Spleen (tissue), 11 donors: ENCODE measurements around the gene TNS1. TPM values are rescaled to one million over a fixed set of nuclear protein-coding genes. Genes with fewer than 3 reads are reported as not detected.
A peak's percentile ranks its signal among the peaks of the same experiment; 100 is the strongest.

Source experiments
- DNase-seq: peaks from one replicate; pipeline ENCODE4 v3.0.0-alpha.2; 2020
- H3K27ac ChIP-seq, 8 donors: fragments of 200-600 bp; sonication (generic) in 7 of 8; 1 replicate in 4 of 8; 2 replicates in 4 of 8; pipeline versions ENCODE4 v1.5.0 to v1.8.0; 2016 to 2021; ENCODE audit warnings: inconsistent platforms in 4 of 8, mild to moderate bottlenecking in 4 of 8, moderate library complexity in 1 of 8
- H3K27me3 ChIP-seq, 7 donors: fragments of 200-600 bp; sonication (generic) in 6 of 7; replicated peaks in 1 of 7; 1 replicate in 4 of 7; 2 replicates in 3 of 7; pipeline versions ENCODE4 v1.5.0 to v1.8.0; 2016 to 2021; ENCODE audit warnings: inconsistent platforms in 3 of 7, mild to moderate bottlenecking in 1 of 7
- H3K36me3 ChIP-seq, 6 donors: fragments of 200-600 bp; sonication (generic) in 5 of 6; 1 replicate in 4 of 6; 2 replicates in 2 of 6; pipeline versions ENCODE4 v1.5.0 to v1.8.0; 2016 to 2021; ENCODE audit warnings: inconsistent platforms in 2 of 6
- H3K4me1 ChIP-seq, 6 donors: fragments of 200-600 bp; sonication (generic) in 5 of 6; 1 replicate in 3 of 6; 2 replicates in 3 of 6; pipeline versions ENCODE4 v1.5.0 to v1.8.0; 2016 to 2021; ENCODE audit warnings: inconsistent platforms in 3 of 6
- H3K4me3 ChIP-seq, 8 donors: fragments of 200-600 bp; sonication (generic) in 7 of 8; 1 replicate in 4 of 8; 2 replicates in 4 of 8; pipeline versions ENCODE4 v1.5.0 to v1.8.0; 2016 to 2021; ENCODE audit warnings: inconsistent platforms in 4 of 8, mild to moderate bottlenecking in 4 of 8, moderate library complexity in 2 of 8
- H3K9me3 ChIP-seq, 8 donors: fragments of 200-600 bp; sonication (generic) in 7 of 8; 1 replicate in 4 of 8; 2 replicates in 4 of 8; pipeline versions ENCODE4 v1.5.0 to v1.8.0; 2016 to 2021; ENCODE audit warnings: inconsistent platforms in 4 of 8
- CTCF ChIP-seq, 11 experiments: fragments of 200-600 bp in 7 of 11; fragments of 450-650 bp in 4 of 11; sonication (generic) in 4 of 11; IDR thresholded peaks in 8 of 11; conservative IDR thresholded peaks in 3 of 11; 1 replicate in 7 of 11; 2 replicates in 4 of 11; pipeline versions ENCODE4 v1.4.0 to v1.8.0; 2016 to 2021; ENCODE audit warnings: antibody characterized with exemption in 11 of 11, inconsistent platforms in 4 of 11, mild to moderate bottlenecking in 1 of 11
- POLR2A ChIP-seq, 3 donors: fragments of 450-650 bp; IDR thresholded peaks; one replicate each; pipeline ENCODE4 v1.5.1; 2017; ENCODE audit warnings: antibody characterized with exemption in 3 of 3, mild to moderate bottlenecking in 1 of 3
- POLR2AphosphoS5 ChIP-seq, 3 donors: sonication (generic); formaldehyde crosslinking; IDR thresholded peaks; one replicate each; pipeline ENCODE4 v1.5.1; 2017; ENCODE audit warnings: antibody characterized with exemption in 3 of 3
- WGBS, 5 donors: extraction: QIAGEN DNeasy Blood & Tissue Kit in 3 of 5; methylation state at CpG; one replicate each; pipeline versions ENCODE4 v1.1.5 to v1.1.7; 2013 to 2018; 5-methylcytosine and 5-hydroxymethylcytosine counted together
- intact Hi-C: fragments of 100-400 bp; cut with DNase I; formaldehyde crosslinking; loops from one replicate; pipeline ENCODE4 v1.15.0; 2023; ENCODE audit warnings: low total_unique reads
- polyA plus RNA-seq, 3 donors: library from polyadenylated mRNA; stranded (reverse); fragments of 200-250 nt; gene quantifications; one replicate each; pipeline ENCODE4 v1.2.1, GENCODE V29; 2013
- total RNA-seq, 7 donors: library from RNA; depleted of rRNA in 3 of 7; stranded (reverse); fragments of >200 nt in 3 of 7; fragmentation: NEBNext Ultra II Directional in 4 of 7; extraction: Animal tissue kit (Norgen Biotek cat#: 25700) in 4 of 7; gene quantifications; one replicate each; pipeline versions ENCODE4 v1.1.0 to v1.2.1, GENCODE V29; 2016 to 2021
- donor health status: healthy with polysubstance abuse.
- donor health status: DM: no; HTN: no; CAD: no; lungs with moderate emphysema.
- donor health status: DM: no; HTN: no; CAD: no.
- donor health status: Bipolar disorder and iron deficiency.
- donor health status: healthy.
- donor health status: DM: no; HTN: no; CAD: no.
- donor health status: DM: yes; HTN: yes; CAD: no.

Gene TNS1
- total and polyA plus RNA-seq, 10 donors: 6.9 to 580 (median 246) TPM

GRCh38 chr2:217831306-217831705, 171.5 kb downstream of the TNS1 start:
- peaks cover 15 to 98% (median 46%) of the 10 kb centered on the region in 6 donors for H3K4me1 ChIP-seq
- no peaks in the 10 kb centered on the region for H3K9me3 ChIP-seq
- H3K27ac ChIP-seq: peak overlapping the region in 5 of 8 donors; percentile 39 to 72 (median 61)
- TF ChIP-seq POLR2A (IDR thresholded peaks at IDR 0.05): no peak
- peak in 1 of 3 donors; percentile 23 for TF ChIP-seq POLR2AphosphoS5 (IDR thresholded peaks at IDR 0.05)
- 39 to 73% (median 57%) methylated on average over 10 of the region's 10 CpGs for WGBS, 5 donors
- no peaks in the 10 kb centered on the region for H3K27me3 ChIP-seq
- intact Hi-C loops: no loop called here
- H3K4me3 ChIP-seq: no peak overlapping the region
- peaks cover 0 to 85% (median 31%) of the 10 kb centered on the region in 6 donors for H3K36me3 ChIP-seq
- DNase-seq: no peak

- H3K4me1 ChIP-seq: peaks cover 15 to 98% (median 45%) of the 10 kb centered on the region in 6 donors
- H3K4me3 ChIP-seq: no peak overlapping the region
- peak overlapping the region in 5 of 8 donors; percentile 39 to 72 (median 61) for H3K27ac ChIP-seq
- no peak for DNase-seq
- no peak for TF ChIP-seq POLR2AphosphoS5 (IDR thresholded peaks at IDR 0.05)
- TF ChIP-seq POLR2A (IDR thresholded peaks at IDR 0.05): no peak
- no peak for TF ChIP-seq CTCF (IDR thresholded peaks at IDR 0.05 in 8 of 11, conservative IDR thresholded peaks at IDR 0.05 in 3 of 11)
- no peaks in the 10 kb centered on the region for H3K27me3 ChIP-seq
- H3K9me3 ChIP-seq: no peaks in the 10 kb centered on the region
- peaks cover 0 to 85% (median 28%) of the 10 kb centered on the region in 6 donors for H3K36me3 ChIP-seq
- intact Hi-C loops: no loop called here
- 68 to 89% (median 74%) methylated on average over 6 of the region's 6 CpGs for WGBS, 5 donors
Measured at GRCh38 chr2:217830807-217831206, 172.0 kb downstream of the TNS1 start.

GRCh38 chr2:217830061-217830460, 172.7 kb downstream of the TNS1 start:
- no peak overlapping the region for H3K4me3 ChIP-seq
- no peak for TF ChIP-seq CTCF (IDR thresholded peaks at IDR 0.05 in 8 of 11, conservative IDR thresholded peaks at IDR 0.05 in 3 of 11)
- no peak for TF ChIP-seq POLR2A (IDR thresholded peaks at IDR 0.05)
- TF ChIP-seq POLR2AphosphoS5 (IDR thresholded peaks at IDR 0.05): peak in 1 of 3 donors; percentile 25
- peaks cover 15 to 93% (median 45%) of the 10 kb centered on the region in 6 donors for H3K4me1 ChIP-seq
- intact Hi-C loops: no loop called here
- 77 to 87% (median 85%) methylated on average over 9 of the region's 9 CpGs for WGBS, 5 donors
- no peaks in the 10 kb centered on the region for H3K9me3 ChIP-seq
- peak overlapping the region in 4 of 8 donors; percentile 10 to 65 (median 56) for H3K27ac ChIP-seq
- DNase-seq: no peak
- no peaks in the 10 kb centered on the region for H3K27me3 ChIP-seq
- peaks cover 0 to 85% (median 23%) of the 10 kb centered on the region in 6 donors for H3K36me3 ChIP-seq

GRCh38 chr2:217829420-217829819, 173.4 kb downstream of the TNS1 start:
- Histone ChIP-seq H3K36me3 (peaks cover 0 to 85% (median 19%) of the 10 kb centered on the region in 6 donors), H3K27me3 (no peaks in the 10 kb centered on the region), H3K9me3 (no peaks in the 10 kb centered on the region), H3K4me3 (no peak overlapping the region), H3K27ac (peak overlapping the region in 3 of 8 donors; percentile 21 to 65 (median 52)), H3K4me1 (peaks cover 15 to 91% (median 44%) of the 10 kb centered on the region in 6 donors)
- 47 to 81% (median 70%) methylated on average over 8 of the region's 8 CpGs for WGBS, 5 donors
- no peak for DNase-seq
- intact Hi-C loops: no loop called here
- TF ChIP-seq POLR2AphosphoS5 (IDR thresholded peaks at IDR 0.05): no peak
- no peak for TF ChIP-seq POLR2A (IDR thresholded peaks at IDR 0.05)
- no peak for TF ChIP-seq CTCF (IDR thresholded peaks at IDR 0.05 in 8 of 11, conservative IDR thresholded peaks at IDR 0.05 in 3 of 11)
